Heart left ventricle (tissue), 13 donors: ENCODE results near the gene PPFIBP1.

Experiments used
- CTCF ChIP-seq, 12 donors: fragments of 200-600 bp; sonication (generic) in 4 of 12; IDR thresholded peaks; one replicate each; pipeline versions ENCODE4 v1.5.0 to v1.8.0; 2018 to 2022; ENCODE audit warnings: antibody characterized with exemption in 12 of 12, mild to moderate bottlenecking in 5 of 12
- POLR2A ChIP-seq, 2 donors: fragments of 450-650 bp; IDR thresholded peaks; one replicate each; pipeline ENCODE4 v1.6.1; 2017; ENCODE audit warnings: antibody characterized with exemption in 2 of 2, mild to moderate bottlenecking in 2 of 2, moderate library complexity in 2 of 2
- donor health status: ischemic (EF 13 %, LVEDD 7.1; RV severe dilation, severe dysfunction).
- donor health status: DM: no; HTN: yes; CAD: no.
- donor health status: DM: no; HTN: no; CAD: no.
- donor health status: ischemic (EF 25% LVEDD 6.9; RV normal size, moderate dysfunction).
- donor health status: ischemic (EF 25% LVEDD 5.7; RV mildly dilated, moderate dysfunction).
- donor health status: ischemic (EF 35%, LVEDD 5.7; RV mildly dilated, moderate dysfunction).
- donor health status: nonischemic (EF 11% LVEDD 7.7; RV severe dilation, severe dysfunction).
- donor health status: DM: yes; HTN: yes; CAD: no.
- donor health status: PGD.
- donor health status: ischemic (EF 29% LVEDD 5.4; RV normal size, mild dysfunction).
- donor health status: nonischemic (EF 23%, LVEDD 6.1; RV moderate dilation, normal function).

- TF ChIP-seq CTCF (IDR thresholded peaks at IDR 0.05): peak in 4 of 12 donors; percentile 7 to 21 (median 10)
- no peak for TF ChIP-seq POLR2A (IDR thresholded peaks at IDR 0.05)
These were observed 42.2 kb downstream of the PPFIBP1 start for GRCh38 chr12:27566159-27566558.
